HG03571 (cell line): ENCODE results near the gene PXDN.
"Not testable (repeated sequence)": the region's sequence is repeated elsewhere in the genome, so short reads cannot be mapped to it uniquely, and the experiment has no call there.

Experiments used
- ATAC-seq: cut with Tn5 transposase; IDR thresholded peaks from one replicate; pipeline ENCODE4 v1.9.1; 2021; ENCODE audit not compliant: unreplicated experiment

Gene PXDN

GRCh38 chr2:1639086-1639858, 105.0 kb downstream of the PXDN start:
- ATAC-seq, result no peak

GRCh38 chr2:1638281-1638860, 105.9 kb downstream of the PXDN start:
- ATAC-seq, result no peak

GRCh38 chr2:1636791-1637415, 107.4 kb downstream of the PXDN start:
- no peak for ATAC-seq

GRCh38 chr2:1635823-1636222, 108.5 kb downstream of the PXDN start:
- ATAC-seq, result no peak

GRCh38 chr2:1634681-1635341, 109.5 kb downstream of the PXDN start:
- ATAC-seq, result no peak

- ATAC-seq, result no peak
These were observed 110.3 kb downstream of the PXDN start for GRCh38 chr2:1633936-1634587.

- ATAC-seq, result no peak
These were observed 111.1 kb downstream of the PXDN start for GRCh38 chr2:1633092-1633671.

GRCh38 chr2:1632510-1632909, 111.8 kb downstream of the PXDN start:
- ATAC-seq, result no peak

GRCh38 chr2:1632002-1632348, 112.3 kb downstream of the PXDN start:
- ATAC-seq, result no peak

GRCh38 chr2:1631292-1632001, 112.9 kb downstream of the PXDN start:
- ATAC-seq, result no peak

- no peak for ATAC-seq
These were observed 115.4 kb downstream of the PXDN start for GRCh38 chr2:1628893-1629292.

- no peak for ATAC-seq
These were observed 116.5 kb downstream of the PXDN start for GRCh38 chr2:1627628-1628381.

- no peak for ATAC-seq
These were observed 118.0 kb downstream of the PXDN start for GRCh38 chr2:1626271-1626681.

- ATAC-seq, result no peak
These were observed 118.9 kb downstream of the PXDN start for GRCh38 chr2:1625281-1626001.

- ATAC-seq, result no peak
These were observed 120.3 kb downstream of the PXDN start for GRCh38 chr2:1623906-1624445.

- ATAC-seq, result no peak
These were observed 121.7 kb downstream of the PXDN start for GRCh38 chr2:1622521-1623200.

- ATAC-seq, result not testable (repeated sequence)
These were observed 122.3 kb downstream of the PXDN start for GRCh38 chr2:1621976-1622375.

GRCh38 chr2:1621501-1621900, 122.8 kb downstream of the PXDN start:
- ATAC-seq, result no peak
